ENCODE measurements around the gene TRAPPC3L.
"Not testable (repeated sequence)": the region's sequence is repeated elsewhere in the genome, so short reads cannot be mapped to it uniquely, and the experiment has no call there.

Gene TRAPPC3L

DNA sequence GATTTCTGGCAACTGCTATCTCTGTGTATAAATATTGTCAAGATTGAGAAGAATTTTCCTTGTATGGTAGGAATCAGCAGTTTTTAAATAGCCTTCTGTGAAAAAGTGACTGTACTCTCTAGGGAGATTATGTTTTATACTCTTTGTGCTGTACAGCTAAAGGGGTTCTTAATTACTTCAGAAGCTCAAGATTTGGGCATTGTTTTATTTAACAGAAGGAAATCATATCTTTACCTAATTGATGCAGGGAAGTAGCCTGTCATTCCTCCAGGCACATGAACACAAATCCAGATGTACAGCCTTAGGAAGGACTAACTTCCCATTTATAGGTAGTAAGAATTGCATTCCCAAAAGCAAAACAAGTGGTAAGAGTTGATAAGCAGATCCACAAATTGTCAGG is 32.8 kb downstream of the TRAPPC3L start:
- DNase-seq = no peak

DNA sequence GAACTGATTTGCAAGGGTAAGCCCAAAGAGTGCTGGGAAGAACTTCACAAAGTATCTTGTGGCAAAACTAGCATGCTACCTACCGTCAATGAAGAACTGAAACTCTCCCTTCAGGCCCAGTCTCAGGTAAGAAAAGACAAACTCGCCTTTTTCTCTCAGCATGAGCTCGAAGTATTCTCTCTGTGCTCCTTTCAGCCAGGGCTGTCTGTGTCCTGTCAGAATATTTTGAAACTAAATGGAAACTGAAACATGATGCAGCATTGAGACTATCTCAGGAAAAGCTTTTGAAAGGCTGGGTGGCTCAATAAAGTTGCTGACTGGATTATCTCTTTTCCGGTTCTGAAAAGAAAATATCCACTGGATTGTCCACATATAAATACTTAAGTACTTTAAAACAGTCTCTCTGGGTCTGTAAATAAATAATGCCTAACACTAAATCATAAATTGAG is 33.3 kb downstream of the TRAPPC3L start:
- DNase-seq = no peak

DNA sequence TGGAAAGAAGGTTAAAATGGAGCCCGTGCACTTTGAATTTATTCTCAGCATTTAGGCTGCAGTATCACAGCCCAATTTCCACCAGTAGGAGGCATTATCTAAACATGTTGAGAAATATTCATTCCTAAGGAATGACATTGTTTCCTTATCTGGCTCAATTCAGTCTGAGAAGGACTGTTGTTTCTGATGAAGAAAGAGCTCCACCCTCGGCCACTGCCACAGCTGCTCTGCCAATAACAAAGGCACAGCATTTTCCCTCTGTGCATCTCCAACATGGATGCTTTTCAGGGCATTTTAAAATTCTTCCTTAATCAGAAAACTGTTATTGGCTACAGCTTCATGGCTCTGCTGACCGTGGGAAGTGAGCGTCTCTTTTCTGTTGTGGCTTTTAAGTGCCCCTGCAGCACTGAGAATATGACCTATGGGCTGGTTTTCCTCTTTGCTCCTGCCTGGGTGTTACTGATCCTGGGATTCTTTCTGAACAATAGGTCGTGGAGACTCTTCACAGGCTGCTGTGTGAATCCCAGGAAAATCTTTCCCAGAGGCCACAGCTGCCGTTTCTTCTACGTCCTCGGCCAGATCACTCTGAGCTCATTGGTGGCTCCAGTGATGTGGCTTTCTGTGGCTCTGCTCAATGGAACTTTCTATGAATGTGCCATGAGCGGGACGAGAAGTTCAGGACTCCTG is 33.9 kb downstream of the TRAPPC3L start, which contains the start of gene CALHM5:
TSS of gene CALHM5 (plus strand) at position 216 of the 687 bp plus-strand sequence. CDS start at position 274, 58 bp downstream.
- DNase-seq = no peak

DNA sequence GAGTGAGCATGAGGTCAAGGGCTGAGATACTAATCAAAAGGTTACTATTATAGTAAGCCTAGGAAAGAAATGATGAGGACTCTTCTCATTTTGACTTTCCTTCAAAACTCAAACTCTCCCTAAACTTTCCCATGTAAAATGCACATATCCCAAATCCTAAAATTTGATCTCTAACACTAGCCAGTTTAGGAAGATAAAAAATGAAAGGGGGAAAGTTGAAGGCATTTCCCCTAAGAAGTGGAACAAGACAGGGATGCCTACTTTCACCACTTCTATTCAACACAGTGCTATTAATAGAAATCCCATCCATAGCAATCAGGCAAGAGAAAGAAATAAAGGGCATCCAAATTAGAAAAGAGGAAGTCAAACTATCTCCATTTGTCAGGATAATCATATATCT is 37.0 kb downstream of the TRAPPC3L start:
- DNase-seq = no peak

DNA sequence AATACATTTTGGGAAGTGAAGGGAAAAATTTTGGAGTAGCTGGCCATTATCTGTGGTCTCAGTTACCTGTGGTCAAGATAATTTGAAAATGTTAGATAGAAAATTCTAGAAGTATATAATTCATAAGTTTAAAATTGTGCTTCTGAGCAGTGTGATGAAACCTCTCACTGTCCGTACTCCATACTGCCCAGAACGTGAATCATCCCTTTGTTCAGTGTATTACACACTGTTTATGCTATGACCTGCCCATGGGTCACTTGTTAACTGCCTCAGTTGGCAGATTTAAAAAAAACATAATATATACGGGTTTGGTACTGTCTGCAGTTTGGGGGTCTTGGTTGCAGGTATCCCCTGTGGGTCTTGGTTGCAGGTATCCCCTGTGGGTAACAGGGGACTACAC is 38.2 kb downstream of the TRAPPC3L start:
- no peak for DNase-seq

DNA sequence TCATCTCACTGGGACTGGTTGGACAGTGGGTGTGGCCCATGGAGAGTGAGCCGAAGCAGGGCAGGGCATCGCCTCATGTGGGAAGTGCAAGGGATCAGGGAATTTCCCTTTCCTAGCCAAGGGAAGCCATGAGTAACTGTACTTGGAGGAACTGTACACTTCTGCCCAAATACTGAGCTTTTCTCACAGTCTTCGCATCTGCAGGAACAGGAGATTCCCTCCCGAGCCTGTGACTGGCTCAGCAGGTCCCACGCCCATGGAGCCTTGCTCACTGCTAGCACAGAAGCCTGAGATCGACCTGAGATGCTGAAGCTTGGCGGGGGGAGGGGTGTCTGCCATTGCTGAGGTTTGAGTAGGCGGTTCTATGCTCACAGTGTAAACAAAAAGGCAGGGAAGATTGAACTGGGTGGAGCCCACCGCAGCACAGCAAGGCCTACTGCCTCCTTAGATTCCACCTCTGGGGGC is 44.5 kb downstream of the TRAPPC3L start:
- DNase-seq = no peak

DNA sequence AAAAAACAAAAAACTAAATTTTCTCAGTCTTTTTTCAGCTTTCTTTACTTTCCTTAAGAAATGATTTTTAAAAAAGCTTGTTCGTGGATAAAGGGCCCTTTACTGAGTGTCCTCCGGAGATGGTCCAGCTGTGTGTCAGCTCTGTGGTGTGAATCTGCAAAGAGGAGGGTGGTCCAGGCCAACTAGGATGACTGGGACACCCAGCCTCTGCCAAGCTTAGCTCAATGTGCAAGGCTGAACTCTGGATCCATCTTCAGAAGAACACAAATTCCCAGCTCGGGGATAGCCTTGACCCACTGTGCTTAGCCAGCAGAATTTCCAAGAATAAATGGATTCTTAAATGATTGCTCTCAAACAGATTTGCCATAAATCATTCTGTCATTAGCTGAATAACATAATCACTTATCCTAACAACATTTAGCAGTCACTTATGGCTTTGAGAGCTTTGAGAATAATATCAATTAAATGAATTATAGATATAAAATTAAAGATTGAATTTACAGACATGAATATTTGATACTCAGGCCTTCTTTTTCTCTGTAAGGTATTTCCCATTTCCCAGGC is 48.3 kb downstream of the TRAPPC3L start:
- no peak for DNase-seq

DNA sequence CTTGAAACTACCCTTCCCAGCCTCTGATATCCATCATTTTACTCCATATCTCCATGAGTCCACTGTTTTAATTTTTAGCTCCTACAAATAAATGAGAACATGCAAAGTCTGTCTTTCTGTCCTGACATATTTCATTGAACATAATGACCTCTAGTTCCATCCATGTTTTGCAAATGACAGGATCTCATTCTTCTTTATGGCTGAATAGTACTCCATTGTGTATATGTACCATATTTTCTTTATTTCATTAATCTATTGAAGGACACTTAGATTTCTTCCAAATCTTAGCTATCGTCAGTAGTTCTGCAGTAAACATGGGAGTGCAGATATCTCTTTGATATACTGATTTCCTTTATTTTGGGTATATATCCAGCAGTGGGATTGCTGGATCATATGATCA is 50.3 kb downstream of the TRAPPC3L start:
- not testable (repeated sequence) for DNase-seq

DNA sequence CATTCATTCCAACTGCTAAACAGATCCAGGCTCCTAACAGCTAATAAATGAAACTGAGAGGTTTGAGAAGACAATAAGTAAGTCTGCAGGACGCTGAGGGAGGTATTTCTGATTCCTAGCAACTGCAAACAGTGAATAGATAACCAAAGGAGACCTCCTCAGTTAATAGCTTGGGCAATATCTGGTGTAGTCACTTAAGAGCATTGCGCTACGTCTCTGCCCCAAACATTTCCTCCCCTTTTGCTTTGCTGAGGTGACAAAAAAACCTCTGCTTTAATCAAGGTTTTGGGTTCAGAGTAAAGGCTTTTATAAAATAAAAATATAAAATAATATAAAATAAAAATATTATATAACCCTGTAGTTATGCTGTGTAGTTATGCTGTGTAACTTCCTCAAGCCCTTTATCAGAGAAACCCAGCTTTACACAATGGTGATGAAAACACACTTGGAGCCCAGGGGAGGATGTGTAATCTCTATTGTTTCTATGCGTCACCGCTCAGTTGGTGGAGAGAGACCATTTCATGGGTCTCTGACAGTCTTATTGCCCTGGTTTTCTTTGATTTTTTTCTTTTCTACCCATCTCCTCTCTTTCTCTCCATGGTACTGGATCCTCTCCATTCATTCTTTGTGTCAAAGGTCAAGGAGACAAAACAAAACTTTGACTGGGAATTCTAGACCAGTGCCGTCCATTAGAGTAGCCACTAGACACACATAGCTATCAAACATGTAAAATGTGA is 53.0 kb downstream of the TRAPPC3L start:
- DNase-seq = no peak

DNA sequence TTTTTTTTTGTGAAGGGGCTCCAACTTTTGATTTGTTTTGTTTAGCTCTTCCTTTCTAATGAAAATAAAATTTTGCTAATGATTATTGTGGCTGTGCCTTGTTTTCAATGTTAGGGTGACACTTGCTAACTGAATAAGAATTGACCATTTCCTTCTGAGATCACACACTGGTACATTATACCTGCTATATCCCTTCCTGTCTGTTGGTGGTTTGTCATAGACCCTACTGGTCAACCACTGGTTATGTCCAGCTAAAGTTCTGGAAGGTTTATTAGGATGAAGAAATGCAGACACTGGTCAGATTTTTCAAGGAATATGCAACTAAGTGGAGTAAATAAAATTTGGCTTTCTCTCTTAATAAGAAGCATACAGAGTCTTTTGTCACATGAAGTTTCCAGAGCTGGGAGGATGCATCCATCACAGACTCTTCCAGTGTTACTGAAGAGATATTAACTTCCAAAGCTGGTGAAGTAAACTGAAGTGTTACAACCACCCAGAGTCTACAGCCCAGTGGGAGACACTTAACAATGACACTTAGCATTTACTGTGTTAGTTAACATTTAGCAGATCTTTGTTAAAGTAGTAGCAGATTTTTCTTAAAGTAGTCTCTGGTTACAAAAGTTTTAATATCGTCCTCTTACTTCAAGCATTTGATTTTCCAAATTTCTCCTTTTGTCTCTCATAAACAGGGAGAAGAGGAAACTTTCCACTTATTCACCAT is 53.7 kb downstream of the TRAPPC3L start:
- no peak for DNase-seq

DNA sequence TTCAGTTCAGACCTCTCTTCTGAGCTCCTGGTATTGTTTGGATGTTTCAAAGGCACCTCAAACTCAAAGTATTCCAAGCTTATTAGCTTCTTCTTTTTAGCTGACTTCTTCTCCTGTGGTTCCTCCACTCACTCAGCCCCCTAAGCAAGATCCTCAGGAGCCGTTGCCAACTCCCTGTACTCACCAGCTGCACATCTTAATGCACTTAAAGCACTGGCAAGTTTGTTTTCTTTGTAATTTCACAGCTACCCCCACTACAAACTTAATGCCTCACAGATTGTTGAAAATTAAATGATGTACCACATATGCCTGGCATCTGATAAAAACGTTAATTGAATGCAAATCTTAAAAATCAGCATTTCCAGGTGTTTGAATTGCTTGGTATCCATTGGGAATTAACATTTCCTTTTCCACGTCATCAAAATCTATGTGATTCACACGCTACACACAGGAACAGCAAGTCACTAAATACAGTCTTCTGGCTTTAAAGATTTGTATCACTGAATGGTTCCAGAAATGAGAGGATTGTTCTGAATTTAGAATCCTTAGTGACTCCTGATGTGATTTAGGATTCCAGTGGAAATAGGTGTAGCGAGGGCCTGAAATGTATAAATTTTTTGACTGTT is 59.8 kb downstream of the TRAPPC3L start:
- no peak for DNase-seq

DNA sequence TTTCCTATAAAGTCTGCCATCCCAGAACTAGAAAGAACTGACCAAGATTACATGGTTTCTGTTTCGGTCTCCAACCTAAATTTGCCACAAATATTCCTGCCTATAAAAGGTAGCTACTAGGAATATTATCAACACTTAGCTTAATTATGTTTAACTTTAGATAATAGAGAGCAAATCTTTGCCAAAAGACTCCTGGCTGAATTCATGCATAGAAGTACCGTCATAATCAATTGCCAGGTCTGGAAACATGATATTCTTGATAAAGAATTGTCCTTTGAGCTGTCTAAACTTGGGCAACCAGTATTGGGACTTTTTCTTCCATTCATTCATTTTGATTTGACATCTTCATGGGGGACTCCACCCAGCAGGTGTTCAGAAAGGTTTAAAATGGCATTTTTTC is 61.9 kb downstream of the TRAPPC3L start:
- no peak for DNase-seq

DNA sequence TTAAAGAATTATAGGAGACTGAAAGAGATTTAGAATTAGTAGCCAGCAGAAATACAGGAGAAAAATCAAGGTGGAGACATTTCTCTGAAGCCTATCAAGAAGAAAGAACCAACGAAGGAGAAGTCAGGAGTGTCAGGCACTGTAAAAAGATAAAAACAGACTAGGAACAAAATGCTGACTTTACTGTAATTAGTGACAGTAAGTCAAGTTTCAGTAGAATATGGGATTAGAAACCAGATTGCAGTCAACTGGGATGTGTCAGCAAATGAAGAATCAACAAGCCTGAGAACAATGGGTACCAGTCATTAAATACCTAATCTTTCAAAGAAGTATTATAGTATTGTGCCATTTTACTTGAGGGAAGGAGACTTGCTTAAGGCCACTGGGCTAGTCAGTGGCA is 62.7 kb downstream of the TRAPPC3L start:
- DNase-seq = no peak

DNA sequence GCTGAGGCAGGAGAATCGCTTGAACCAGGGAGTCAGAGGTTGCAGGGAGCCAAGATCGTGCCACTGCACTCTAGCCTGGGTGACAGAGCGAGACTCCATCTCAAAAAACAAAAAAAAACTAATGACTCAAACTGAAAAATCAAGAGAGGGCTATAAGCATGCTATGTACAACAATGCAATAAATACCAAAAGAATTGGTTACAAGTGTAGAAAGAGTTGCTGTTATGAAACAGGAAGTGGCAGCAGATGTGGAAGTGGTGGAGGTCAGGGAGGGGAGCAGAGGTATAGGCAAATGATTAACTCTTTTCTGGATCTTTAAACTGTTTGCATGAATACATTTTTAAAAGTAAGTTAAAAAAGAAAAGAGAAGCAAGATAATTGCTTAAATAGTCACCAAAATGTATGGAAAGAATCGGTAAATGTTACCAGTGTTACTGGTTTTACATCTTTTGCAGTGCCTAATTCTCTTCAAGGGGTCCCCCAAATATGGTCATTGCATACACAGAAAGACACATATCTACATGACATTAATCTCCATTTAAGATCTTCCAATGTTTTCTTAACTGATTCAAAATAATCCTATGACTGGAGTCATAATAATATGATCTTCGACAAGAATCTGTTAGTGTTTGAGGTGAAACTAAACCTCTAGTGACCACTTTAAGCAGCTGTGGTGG is 69.3 kb downstream of the TRAPPC3L start:
- no peak for DNase-seq

DNA sequence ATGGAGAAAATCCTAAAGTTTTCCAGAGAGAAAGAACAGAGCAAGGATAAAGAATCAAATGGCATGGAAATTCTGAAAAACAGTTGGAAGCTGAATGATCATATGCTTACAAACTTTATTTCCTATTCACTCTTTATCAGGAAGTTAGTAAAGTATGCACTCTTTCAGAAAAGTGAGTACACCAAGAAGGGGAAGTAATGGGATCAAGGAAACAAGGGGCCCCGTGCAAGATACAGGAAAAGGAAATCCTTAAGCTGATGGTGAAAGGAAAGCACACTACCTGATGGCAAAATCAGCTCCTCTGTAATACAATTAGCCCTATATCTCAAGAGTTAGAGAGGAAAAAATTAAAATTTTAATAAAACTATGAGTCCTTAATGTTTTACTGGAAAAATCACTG is 70.3 kb downstream of the TRAPPC3L start:
- no peak for DNase-seq

DNA sequence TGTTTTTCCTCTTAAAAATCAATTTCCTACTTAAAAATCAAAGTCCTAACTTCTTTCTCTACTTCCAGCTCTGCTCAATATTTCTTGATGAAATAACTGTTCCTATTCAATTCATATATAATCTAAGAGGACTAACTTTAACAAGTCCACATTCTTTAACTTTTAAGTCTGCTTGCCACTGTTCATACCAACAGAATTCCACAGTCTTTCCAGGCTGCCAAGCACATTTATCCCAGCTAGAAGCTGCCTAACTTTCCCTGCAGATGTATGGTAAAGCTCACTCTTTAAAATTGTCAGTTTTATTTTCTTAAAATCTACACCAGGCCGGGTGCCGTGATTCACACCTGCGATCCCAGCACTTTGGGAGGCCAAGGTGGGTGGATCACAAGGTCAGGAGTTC is 72.8 kb downstream of the TRAPPC3L start:
- no peak for DNase-seq

DNA sequence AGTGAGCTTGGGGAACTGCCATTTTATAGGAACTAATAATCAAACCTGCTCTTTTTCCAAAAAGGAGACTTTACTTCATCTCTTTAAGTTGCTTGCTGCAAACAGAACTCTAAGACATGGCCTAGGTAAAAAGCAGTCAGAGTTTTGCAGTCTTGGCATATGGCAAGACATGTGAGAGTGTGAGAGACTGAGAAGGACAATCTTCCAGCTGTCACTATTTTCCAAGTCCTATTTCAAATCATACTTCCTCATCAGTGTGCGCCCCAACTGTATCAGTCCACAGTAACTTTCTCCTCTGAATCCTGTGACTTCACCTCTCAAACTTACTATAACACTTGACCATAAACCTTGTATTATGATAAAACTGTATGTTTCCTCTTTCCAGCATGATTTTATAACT is 74.0 kb downstream of the TRAPPC3L start:
- DNase-seq = no peak

DNA sequence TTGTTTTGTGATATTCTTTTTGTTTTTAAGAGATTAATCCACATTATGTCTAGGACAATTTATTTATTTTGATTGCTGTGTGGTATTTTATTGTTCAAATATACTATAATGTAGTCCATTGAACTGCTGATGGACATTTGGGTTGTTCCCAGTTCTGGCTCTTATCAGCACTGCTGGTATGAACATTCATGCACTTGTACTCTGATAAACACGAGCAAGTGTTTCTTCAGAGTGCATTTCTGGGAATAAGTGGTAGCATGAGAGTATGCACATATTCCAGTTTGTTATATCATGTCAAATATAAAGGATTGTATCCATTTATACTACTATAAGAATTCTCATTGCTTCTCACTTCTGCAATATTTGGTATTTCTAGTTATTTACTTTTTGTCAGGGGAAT is 77.2 kb downstream of the TRAPPC3L start:
- no peak for DNase-seq

DNA sequence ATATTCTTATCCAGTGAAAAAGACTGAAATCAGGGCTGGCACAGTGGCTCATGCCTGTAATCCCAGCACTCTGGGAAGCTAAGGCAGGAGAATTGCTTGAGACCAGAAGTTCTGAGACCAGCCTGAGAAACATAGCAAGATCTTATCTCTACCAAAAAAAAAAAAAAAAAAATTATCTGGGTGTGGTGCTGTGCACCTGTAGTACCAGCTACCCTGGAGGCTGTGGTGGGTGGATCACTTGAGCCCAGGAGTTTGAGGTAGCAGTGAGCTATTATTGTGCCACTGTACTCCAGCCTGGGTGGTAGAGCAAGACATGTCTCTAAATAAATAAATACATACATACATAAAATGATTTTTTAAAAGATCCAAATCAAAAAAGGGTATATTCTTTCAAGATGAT is 78.0 kb downstream of the TRAPPC3L start:
- DNase-seq = no peak

DNA sequence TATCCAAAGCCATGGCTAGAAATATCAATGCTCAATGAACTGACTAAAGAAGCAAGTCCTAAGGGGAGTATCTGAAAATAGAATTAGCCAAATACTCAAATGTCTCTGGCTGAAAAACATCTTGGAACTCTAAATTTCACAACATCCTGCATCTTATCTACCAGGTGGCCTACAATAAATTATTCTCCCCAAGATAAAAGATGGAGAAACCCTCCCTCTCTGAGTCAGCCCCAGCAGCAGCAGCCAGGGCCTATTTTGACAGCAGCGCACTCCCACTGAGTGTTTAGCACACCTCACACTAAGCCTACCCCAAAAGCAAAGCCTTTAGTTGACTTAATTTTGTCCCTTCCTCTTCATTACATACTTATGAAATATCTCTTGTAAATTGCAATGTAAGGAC is 78.4 kb downstream of the TRAPPC3L start:
- DNase-seq = no peak

DNA sequence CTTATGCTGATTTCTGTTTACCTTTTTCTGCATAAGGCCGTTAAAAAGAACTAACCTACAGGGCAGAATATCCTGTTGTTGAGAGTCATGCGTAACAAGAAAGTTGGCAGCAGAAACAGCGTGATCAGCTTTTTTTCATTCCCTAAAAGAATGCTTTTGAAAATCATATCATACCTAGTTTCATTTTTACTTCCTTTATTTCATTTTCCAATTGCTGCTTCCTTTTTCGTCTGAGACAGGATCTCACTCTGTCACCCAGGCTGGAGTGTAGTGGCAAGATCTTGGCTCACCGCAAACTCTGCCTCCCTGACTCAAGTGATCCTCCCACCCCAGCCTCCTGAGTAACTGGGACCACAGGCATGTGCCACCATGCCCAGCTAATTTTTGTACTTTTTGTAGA is 80.2 kb downstream of the TRAPPC3L start:
- no peak for DNase-seq

DNA sequence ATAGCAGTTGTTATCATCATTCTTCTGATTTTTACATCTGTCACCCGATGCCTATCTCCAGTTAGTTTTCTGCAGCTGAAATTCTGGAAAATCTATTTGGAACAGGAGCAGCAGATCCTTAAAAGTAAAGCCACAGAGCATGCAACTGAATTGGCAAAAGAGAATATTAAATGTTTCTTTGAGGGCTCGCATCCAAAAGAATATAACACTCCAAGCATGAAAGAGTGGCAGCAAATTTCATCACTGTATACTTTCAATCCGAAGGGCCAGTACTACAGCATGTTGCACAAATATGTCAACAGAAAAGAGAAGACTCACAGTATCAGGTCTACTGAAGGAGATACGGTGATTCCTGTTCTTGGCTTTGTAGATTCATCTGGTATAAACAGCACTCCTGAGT is 82.2 kb downstream of the TRAPPC3L start:
- DNase-seq = no peak

Measured in activated CD8-positive, alpha-beta memory T cell treated with anti-CD3 and anti-CD28 coated beads for 24 hours (primary cell).